ENCODE data around the gene GPATCH8.
A peak's percentile ranks its signal among the peaks of the same experiment; 100 is the strongest.

GPATCH8 gene

GRCh38 chr17:44353672-44354331, 149.4 kb downstream of the GPATCH8 start:
- no peak for TF ChIP-seq CTCF (IDR thresholded peaks at IDR 0.05; ENCODE audit: low read depth, low read length)
- H3K4me3 ChIP-seq (replicated peaks in 1 of 2; ENCODE audit: low read depth in 2 of 2, low read length in 2 of 2), result peak overlapping the region in 1 of 2 donors; percentile 34
- DNase-seq (ENCODE audit: low read depth in 2 of 2), result peak in 1 of 2 donors; percentile 11

GRCh38 chr17:44352828-44353671, 150.2 kb downstream of the GPATCH8 start:
- no peak overlapping the region for H3K4me3 ChIP-seq (replicated peaks in 1 of 2; ENCODE audit: low read depth in 2 of 2, low read length in 2 of 2)
- no peak for TF ChIP-seq CTCF (IDR thresholded peaks at IDR 0.05; ENCODE audit: low read depth, low read length)

GRCh38 chr17:44351961-44352827, 151.0 kb downstream of the GPATCH8 start:
- TF ChIP-seq CTCF (IDR thresholded peaks at IDR 0.05; ENCODE audit: low read depth, low read length), result no peak
- no peak for DNase-seq (ENCODE audit: low read depth in 2 of 2)
- H3K4me3 ChIP-seq (replicated peaks in 1 of 2; ENCODE audit: low read depth in 2 of 2, low read length in 2 of 2), result no peak overlapping the region

More at GRCh38 chr17:44352828-44353671, 150.2 kb downstream of the GPATCH8 start:
- DNase-seq (ENCODE audit: low read depth in 2 of 2), result no peak

DNA sequence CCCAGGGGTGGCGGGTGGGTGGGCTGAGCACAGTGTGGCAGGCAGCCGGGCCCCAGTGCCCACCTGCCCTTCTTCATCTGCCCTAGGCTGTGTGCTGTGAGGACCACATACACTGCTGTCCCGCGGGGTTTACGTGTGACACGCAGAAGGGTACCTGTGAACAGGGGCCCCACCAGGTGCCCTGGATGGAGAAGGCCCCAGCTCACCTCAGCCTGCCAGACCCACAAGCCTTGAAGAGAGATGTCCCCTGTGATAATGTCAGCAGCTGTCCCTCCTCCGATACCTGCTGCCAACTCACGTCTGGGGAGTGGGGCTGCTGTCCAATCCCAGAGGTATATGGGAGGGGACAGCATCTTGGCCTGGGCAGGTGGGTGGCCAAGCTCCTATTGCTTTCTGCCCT, 151.7 kb downstream of the GPATCH8 start:
- DNase-seq (ENCODE audit: low read depth in 2 of 2), result no peak
- TF ChIP-seq CTCF (IDR thresholded peaks at IDR 0.05; ENCODE audit: low read depth, low read length), result no peak

DNA sequence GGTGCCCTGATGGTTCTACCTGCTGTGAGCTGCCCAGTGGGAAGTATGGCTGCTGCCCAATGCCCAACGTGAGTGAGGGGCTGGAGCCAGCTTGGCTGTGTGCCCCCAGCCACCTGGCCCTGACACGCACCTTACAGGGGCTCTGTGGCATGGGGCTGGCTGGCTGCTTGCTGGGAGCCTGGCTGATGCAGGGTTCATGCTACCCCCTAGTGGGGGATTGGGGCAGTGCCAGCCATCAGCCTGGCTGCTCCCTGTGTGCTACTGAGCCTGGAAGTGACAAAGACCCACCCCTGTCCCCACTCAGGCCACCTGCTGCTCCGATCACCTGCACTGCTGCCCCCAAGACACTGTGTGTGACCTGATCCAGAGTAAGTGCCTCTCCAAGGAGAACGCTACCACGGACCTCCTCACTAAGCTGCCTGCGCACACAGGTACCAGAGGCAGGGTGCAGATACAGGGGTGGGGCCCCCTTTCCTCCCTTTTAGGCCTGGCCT, 152.4 kb downstream of the GPATCH8 start:
- no peak overlapping the region for H3K4me3 ChIP-seq (replicated peaks in 1 of 2; ENCODE audit: low read depth in 2 of 2, low read length in 2 of 2)
- peak; percentile 57 to 60 for DNase-seq (ENCODE audit: low read depth in 2 of 2)

More for the DNA sequence above, 151.7 kb downstream of the GPATCH8 start:
- no peak overlapping the region for H3K4me3 ChIP-seq (replicated peaks in 1 of 2; ENCODE audit: low read depth in 2 of 2, low read length in 2 of 2)

More for the DNA sequence above, 152.4 kb downstream of the GPATCH8 start:
- TF ChIP-seq CTCF (IDR thresholded peaks at IDR 0.05; ENCODE audit: low read depth, low read length), result peak; percentile 92

Measured in cardiac fibroblast (primary cell).